ENCODE results near the gene KRTAP4-8.
"Not testable (repeated sequence)": the region's sequence is repeated elsewhere in the genome, so short reads cannot be mapped to it uniquely, and the experiment has no call there.

Gene KRTAP4-8

DNA sequence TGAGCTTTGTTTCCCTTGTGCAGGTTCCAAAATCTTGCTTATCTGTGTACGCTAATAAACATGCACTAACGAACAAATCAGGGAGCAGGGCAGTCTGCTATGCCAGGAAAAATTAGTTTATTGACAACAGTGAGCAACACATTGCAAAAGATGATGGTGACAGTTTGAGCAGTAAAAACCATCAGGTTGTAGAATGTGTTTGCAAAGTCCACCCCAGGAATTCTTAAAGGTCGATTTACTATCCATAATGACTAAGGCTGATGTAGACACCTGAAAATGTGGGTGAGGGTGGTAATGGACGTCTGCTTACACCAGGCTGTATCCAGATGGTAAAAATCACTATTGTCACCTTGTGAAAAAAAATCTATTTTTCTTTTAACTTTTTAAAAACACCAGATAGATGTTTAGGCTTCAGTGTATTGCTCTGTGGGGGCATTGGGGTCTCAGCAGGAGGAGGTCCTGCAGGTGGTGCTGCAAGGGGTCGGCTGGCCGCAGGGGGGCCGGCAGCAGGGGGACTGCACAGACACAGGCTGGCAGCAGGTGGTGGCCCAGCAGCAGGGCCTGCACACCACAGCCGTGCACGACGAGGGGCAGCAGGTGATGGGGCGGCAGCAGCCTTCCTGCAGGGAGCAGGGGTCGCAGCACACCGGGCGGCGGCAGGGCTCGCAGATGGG is 32.8 kb downstream of the KRTAP4-8 start:
- CTCF ChIA-PET: interaction anchor here (1.5 kb wide), 1 partner anchor 601 kb away, joined by 4 read pairs; no protein-coding TSS in a partner anchor
- TF ChIP-seq ZIC2 (tag by site-specific recombination; IDR thresholded peaks at IDR 0.05): peak; percentile 55
- H3K36me3 ChIP-seq (ENCODE audit: control insufficient read depth in 2 of 2, insufficient read depth in 1 of 2, low read length in 2 of 2); H3K4me1 ChIP-seq (ENCODE audit: control insufficient read depth, insufficient read depth, low read length); H3K27ac ChIP-seq (ENCODE audit: extremely low read depth, low read depth, low read length); H3K9me3 ChIP-seq (ENCODE audit: control insufficient read depth, insufficient read depth, low read depth, low read length); POLR2A ChIA-PET; H3K4me3 ChIP-seq (ENCODE audit: low read depth, low read length): not testable (repeated sequence)

DNA sequence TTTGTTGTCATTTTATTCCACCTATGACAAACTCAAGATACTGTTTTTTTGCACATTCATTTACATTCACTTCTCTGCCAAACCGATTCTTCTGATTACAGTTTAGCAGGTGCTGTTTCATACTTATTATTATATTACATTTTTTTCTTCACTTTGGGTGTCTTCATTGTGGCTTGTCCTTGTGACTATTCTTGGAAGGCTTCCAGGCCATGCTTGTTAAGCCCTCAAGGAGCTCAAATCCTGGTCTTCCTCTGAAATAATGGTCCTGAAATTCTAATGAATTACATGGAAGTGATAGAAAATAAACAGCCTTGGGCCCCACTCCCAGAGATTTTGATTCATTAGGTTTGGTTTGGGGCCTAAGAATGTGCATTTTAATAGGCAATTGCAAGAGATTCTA is 33.6 kb downstream of the KRTAP4-8 start:
- Histone ChIP-seq H3K27ac (ENCODE audit: extremely low read depth, low read depth, low read length) (no peak overlapping the region), H3K9me3 (ENCODE audit: control insufficient read depth, insufficient read depth, low read depth, low read length) (no peaks in the 10 kb centered on the region), H3K4me3 (ENCODE audit: low read depth, low read length) (no peak overlapping the region), H3K4me1 (ENCODE audit: control insufficient read depth, insufficient read depth, low read length) (no peaks in the 10 kb centered on the region), H3K36me3 (ENCODE audit: control insufficient read depth in 2 of 2, insufficient read depth in 1 of 2, low read length in 2 of 2) (no peaks in the 10 kb centered on the region)
- TF ChIP-seq, protein P1, sequence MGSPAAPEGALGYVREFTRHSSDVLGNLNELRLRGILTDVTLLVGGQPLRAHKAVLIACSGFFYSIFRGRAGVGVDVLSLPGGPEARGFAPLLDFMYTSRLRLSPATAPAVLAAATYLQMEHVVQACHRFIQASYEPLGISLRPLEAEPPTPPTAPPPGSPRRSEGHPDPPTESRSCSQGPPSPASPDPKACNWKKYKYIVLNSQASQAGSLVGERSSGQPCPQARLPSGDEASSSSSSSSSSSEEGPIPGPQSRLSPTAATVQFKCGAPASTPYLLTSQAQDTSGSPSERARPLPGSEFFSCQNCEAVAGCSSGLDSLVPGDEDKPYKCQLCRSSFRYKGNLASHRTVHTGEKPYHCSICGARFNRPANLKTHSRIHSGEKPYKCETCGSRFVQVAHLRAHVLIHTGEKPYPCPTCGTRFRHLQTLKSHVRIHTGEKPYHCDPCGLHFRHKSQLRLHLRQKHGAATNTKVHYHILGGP (tag by site-specific recombination; IDR thresholded peaks at IDR 0.05): no peak
- TF ChIP-seq KLF16 (tag by site-specific recombination; IDR thresholded peaks at IDR 0.05) (no peak), ZNF404 (tag by site-specific recombination; IDR thresholded peaks at IDR 0.05) (no peak), ZNF747 (tag by site-specific recombination; IDR thresholded peaks at IDR 0.05) (no peak), ZNF274 (IDR thresholded peaks at IDR 0.05; ENCODE audit: low read length) (no peak), ZNF274 (tag by site-specific recombination; IDR thresholded peaks at IDR 0.05; ENCODE audit: borderline replicate concordance) (no peak), ZNF184 (tag by site-specific recombination; IDR thresholded peaks at IDR 0.05) (no peak)
- TF ChIP-seq, protein P2, sequence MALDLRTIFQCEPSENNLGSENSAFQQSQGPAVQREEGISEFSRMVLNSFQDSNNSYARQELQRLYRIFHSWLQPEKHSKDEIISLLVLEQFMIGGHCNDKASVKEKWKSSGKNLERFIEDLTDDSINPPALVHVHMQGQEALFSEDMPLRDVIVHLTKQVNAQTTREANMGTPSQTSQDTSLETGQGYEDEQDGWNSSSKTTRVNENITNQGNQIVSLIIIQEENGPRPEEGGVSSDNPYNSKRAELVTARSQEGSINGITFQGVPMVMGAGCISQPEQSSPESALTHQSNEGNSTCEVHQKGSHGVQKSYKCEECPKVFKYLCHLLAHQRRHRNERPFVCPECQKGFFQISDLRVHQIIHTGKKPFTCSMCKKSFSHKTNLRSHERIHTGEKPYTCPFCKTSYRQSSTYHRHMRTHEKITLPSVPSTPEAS (tag by site-specific recombination; IDR thresholded peaks at IDR 0.05): no peak
- TF ChIP-seq, protein P3, sequence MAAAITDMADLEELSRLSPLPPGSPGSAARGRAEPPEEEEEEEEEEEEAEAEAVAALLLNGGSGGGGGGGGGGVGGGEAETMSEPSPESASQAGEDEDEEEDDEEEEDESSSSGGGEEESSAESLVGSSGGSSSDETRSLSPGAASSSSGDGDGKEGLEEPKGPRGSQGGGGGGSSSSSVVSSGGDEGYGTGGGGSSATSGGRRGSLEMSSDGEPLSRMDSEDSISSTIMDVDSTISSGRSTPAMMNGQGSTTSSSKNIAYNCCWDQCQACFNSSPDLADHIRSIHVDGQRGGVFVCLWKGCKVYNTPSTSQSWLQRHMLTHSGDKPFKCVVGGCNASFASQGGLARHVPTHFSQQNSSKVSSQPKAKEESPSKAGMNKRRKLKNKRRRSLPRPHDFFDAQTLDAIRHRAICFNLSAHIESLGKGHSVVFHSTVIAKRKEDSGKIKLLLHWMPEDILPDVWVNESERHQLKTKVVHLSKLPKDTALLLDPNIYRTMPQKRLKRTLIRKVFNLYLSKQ (tag by site-specific recombination; IDR thresholded peaks at IDR 0.05; ENCODE audit: borderline replicate concordance): no peak
- ChIA-PET CTCF (interaction anchor here (1.5 kb wide), 1 partner anchor 601 kb away, joined by 4 read pairs; no protein-coding TSS in a partner anchor), POLR2A (no interaction called here)

DNA sequence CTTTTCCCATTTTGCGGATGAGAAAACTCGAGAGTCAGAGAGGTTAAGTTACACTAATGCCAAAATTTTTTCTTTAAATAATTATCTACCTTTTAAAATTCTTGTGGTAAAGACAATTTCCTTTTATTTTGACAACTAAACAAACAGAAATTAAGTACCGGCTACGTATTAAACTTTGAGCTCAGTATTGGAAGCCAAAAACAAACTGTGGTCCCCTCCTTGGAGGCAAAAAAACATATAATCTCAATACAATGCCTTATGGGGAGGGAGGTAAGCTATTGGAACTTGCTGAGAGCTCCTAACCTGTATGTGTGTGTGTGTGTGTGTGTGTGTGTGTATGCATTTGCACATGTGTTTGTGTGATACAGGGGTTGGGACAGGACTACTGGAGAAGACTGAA is 34.5 kb downstream of the KRTAP4-8 start:
- CTCF ChIA-PET: interaction anchor here (0.6 to 1.5 kb wide), 2 partner anchors 602 to 1429 kb away, joined by 3 to 4 read pairs; no protein-coding TSS in a partner anchor
- H3K9me3 ChIP-seq (ENCODE audit: control insufficient read depth, insufficient read depth, low read depth, low read length): no peaks in the 10 kb centered on the region

More for the DNA sequence above, 34.5 kb downstream of the KRTAP4-8 start:
- POLR2A ChIA-PET: no interaction called here
- no peaks in the 10 kb centered on the region for H3K4me1 ChIP-seq (ENCODE audit: control insufficient read depth, insufficient read depth, low read length)
- TF ChIP-seq, protein P4, sequence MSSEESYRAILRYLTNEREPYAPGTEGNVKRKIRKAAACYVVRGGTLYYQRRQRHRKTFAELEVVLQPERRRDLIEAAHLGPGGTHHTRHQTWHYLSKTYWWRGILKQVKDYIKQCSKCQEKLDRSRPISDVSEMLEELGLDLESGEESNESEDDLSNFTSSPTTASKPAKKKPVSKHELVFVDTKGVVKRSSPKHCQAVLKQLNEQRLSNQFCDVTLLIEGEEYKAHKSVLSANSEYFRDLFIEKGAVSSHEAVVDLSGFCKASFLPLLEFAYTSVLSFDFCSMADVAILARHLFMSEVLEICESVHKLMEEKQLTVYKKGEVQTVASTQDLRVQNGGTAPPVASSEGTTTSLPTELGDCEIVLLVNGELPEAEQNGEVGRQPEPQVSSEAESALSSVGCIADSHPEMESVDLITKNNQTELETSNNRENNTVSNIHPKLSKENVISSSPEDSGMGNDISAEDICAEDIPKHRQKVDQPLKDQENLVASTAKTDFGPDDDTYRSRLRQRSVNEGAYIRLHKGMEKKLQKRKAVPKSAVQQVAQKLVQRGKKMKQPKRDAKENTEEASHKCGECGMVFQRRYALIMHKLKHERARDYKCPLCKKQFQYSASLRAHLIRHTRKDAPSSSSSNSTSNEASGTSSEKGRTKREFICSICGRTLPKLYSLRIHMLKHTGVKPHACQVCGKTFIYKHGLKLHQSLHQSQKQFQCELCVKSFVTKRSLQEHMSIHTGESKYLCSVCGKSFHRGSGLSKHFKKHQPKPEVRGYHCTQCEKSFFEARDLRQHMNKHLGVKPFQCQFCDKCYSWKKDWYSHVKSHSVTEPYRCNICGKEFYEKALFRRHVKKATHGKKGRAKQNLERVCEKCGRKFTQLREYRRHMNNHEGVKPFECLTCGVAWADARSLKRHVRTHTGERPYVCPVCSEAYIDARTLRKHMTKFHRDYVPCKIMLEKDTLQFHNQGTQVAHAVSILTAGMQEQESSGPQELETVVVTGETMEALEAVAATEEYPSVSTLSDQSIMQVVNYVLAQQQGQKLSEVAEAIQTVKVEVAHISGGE (tag by site-specific recombination; conservative IDR thresholded peaks at IDR 0.05; ENCODE audit: low read depth): no peak
- TF ChIP-seq, protein P5, sequence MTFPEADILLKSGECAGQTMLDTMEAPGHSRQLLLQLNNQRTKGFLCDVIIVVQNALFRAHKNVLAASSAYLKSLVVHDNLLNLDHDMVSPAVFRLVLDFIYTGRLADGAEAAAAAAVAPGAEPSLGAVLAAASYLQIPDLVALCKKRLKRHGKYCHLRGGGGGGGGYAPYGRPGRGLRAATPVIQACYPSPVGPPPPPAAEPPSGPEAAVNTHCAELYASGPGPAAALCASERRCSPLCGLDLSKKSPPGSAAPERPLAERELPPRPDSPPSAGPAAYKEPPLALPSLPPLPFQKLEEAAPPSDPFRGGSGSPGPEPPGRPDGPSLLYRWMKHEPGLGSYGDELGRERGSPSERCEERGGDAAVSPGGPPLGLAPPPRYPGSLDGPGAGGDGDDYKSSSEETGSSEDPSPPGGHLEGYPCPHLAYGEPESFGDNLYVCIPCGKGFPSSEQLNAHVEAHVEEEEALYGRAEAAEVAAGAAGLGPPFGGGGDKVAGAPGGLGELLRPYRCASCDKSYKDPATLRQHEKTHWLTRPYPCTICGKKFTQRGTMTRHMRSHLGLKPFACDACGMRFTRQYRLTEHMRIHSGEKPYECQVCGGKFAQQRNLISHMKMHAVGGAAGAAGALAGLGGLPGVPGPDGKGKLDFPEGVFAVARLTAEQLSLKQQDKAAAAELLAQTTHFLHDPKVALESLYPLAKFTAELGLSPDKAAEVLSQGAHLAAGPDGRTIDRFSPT (tag by site-specific recombination; IDR thresholded peaks at IDR 0.05): no peak
- TF ChIP-seq MZF1 (tag by site-specific recombination; IDR thresholded peaks at IDR 0.05; ENCODE audit: borderline replicate concordance): no peak
- TF ChIP-seq ZNF416 (tag by site-specific recombination; IDR thresholded peaks at IDR 0.05): no peak
- no peaks in the 10 kb centered on the region for H3K36me3 ChIP-seq (ENCODE audit: control insufficient read depth in 2 of 2, insufficient read depth in 1 of 2, low read length in 2 of 2)
- H3K27ac ChIP-seq (ENCODE audit: extremely low read depth, low read depth, low read length): no peak overlapping the region
- H3K4me3 ChIP-seq (ENCODE audit: low read depth, low read length): no peak overlapping the region
